Suppressor macrophage (primary cell): ENCODE measurements around the gene NOC3L.
"Not testable (repeated sequence)": the region's sequence is repeated elsewhere in the genome, so short reads cannot be mapped to it uniquely, and the experiment has no call there.

Source experiments
- DNase-seq, 4 experiments: peaks; one replicate each; pipeline ENCODE4 v3.0.0-alpha.2; 2020 to 2022

Gene NOC3L

GRCh38 chr10:94358480-94358879 lies 4.3 kb downstream of the NOC3L start:
- no peak for DNase-seq

GRCh38 chr10:94357193-94357592 lies 5.5 kb downstream of the NOC3L start:
- no peak for DNase-seq

- DNase-seq, result no peak
These were observed 6.9 kb downstream of the NOC3L start for GRCh38 chr10:94355841-94356240.

GRCh38 chr10:94353336-94353735 lies 9.4 kb downstream of the NOC3L start:
- no peak for DNase-seq

GRCh38 chr10:94351089-94351488 lies 11.7 kb downstream of the NOC3L start:
- no peak for DNase-seq

GRCh38 chr10:94350500-94350899 lies 12.2 kb downstream of the NOC3L start:
- not testable (repeated sequence) for DNase-seq

- DNase-seq, result peak in 2 of 4 experiments; percentile 6
These were observed 13.4 kb downstream of the NOC3L start for GRCh38 chr10:94349327-94349726.

DNA sequence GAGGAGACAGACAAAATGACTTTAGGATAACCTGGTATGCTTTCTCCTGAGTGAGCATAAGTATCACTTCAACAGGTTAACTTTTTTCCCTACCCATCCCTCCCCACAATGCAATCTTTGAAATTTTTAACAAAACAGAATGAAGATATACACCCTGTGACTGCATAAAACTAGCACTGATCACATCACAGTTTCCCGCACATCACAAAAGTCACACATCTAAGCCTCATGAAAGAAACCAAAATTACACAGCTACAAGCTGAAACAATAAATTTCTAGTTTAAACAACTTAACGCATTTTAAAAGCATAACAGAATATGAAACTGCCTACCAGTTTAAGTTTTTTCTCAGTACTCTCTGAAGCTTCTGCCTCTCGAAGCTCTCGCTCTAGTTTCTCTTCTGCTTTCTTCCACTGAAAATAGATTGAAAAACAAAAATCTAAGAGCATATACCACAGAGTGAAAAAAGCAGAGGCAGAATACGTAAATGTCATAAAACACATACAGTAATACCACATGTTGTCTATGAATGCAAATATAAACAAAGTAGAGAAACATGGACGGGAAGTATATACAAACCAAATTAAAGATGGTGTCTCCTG lies 18.1 kb downstream of the NOC3L start:
- DNase-seq, result peak in 1 of 4 experiments; percentile 15

DNA sequence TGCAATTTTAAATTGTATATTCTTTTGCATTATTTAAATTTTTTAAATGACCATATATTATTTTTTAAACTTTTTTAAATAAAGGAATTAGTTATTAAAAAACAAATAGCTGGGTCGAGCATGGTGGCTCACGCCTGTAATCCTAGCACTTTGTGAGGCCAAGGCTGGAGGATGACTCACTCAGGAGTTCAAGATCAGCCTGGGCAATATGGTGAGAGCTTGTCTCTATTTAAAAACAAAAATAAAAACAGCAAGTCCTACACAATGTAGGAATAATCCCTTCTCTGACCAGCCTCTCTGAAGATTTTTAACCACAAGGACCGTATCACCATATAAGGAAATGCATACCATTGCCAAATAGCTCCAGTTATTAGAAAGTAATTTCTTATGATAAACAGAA lies 19.6 kb downstream of the NOC3L start:
- no peak for DNase-seq

DNA sequence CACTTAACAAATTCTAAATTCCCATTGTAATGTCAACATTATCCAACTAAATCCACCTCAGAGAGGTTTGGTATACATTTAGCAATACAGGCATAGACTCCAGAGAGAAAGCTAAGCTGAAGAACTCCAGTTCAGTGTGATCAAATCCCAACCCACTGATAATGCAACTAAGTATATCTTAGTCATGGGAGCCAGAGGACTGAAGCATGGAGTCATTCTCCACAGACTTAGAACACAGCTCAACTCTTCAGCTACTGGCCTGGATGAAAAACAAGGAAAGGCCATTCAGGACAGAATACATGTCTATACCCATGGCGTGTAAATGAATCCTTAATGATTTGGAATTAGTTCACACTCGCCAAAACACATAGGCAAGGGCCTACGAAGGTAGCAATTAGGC lies 27.9 kb downstream of the NOC3L start:
- no peak for DNase-seq

DNA sequence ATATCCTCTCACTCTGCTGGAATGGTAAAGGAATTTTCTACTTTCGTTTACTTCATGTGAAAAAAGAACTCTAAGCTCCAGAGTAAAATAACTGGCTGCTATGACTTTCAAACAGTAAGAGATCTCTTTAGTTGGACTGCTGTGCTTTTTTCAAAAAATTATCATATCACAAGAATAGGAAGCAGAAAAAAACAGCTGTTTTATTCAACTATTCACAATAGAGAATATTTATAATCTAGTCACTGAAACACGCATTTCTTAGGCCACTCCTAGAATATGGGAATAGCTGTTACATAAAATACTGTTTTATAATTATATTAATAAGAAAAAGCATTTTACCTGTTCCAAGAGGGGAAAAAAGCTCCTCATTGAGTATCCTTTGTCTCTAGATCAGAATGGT lies 29.7 kb downstream of the NOC3L start:
- DNase-seq, result no peak

GRCh38 chr10:94328613-94329012 lies 34.1 kb downstream of the NOC3L start:
- no peak for DNase-seq

DNA sequence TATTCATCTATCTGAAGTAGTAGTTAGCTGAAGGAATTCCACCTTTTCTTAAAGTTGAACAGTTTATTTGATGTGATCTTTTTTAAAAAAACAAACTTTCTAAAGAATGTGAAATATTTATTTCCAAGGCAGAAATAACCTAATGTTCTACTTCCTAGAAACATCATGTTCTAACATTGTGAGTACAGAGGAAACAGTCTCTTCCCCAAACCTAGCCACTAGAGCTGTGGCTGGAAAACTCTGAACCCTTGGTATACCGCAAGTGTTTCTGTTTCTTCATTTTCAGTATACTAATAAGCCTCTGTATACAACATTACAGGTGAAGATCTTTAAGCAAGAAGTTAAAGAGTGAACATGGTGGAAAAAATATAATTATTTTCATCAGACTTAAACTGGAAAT lies 35.1 kb downstream of the NOC3L start:
- no peak for DNase-seq

DNA sequence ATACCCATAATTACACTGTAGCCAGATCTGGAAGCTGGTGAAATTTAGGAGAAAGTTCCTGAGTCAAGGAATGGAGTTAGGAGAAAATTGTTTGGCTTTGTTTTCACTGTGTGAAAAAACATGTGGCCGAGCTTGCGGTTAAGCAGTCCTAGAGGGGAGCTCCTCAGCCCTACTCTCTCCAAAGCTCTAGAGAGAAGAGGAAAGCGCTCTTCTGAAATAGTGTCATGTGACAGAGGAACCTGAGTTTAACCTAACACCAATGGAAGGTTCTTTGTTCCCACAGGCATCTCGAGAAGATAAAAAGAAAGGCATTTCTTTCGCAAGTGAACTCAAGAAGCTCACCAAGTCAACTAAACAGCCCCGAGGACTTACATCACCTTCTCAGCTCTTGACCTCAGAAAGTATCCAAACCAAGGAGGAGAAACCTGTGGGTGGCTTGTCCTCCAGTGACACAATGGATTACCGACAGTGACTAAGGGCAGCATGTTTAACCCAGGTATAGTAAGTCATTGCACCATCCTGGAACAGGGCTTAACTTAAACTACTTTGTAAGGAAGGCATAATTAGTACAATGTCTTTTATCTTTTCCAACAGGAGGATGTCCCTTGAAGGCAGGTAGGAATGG lies 38.0 kb downstream of the NOC3L start:
- DNase-seq, result no peak

GRCh38 chr10:94320285-94320914 lies 42.3 kb downstream of the NOC3L start:
- DNase-seq, result peak; percentile 68 to 84 (median 83)

DNA sequence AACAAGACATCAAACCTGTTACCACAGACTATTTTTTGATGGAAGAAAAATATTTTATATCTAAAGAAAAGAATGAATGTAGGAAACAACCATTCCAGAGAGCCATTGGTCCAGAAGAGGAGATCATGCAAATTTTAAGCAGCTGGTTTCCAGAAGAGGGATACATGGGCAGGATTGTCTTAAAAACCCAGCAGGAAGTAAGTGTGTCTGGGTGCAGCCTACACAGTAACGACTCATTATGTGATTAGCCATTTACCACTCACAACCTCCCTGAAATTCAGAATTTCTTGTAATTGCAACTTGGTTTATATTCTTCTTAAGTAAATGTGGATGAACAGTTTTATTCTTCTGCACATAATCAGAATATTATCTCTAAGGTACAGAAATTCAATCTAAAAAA lies 46.2 kb downstream of the NOC3L start:
- peak in 1 of 4 experiments; percentile 21 for DNase-seq

DNA sequence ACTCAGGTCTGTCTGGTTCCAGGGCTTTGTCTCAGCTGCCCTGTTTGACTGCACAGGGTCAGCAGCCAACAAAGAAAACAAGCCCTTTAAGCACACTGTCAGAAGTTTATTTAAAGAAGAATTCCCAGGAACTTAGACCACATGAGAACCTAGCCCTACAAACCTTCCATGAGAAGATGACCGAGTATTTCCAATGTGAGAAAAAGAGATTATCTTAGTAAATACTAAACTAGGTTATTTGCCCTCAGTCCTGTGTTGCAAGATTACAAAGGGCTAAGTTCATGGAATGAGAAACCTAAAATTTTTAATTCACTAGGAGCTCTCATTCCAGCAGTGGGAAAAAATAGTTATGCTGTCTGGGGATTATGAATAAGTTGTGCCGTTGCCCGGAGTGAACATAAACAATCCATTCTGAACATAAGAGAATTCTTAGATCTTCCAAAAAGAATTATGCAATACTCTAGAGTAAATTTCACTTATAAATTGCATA lies 46.7 kb downstream of the NOC3L start:
- no peak for DNase-seq

- no peak for DNase-seq
These were observed 47.7 kb downstream of the NOC3L start for GRCh38 chr10:94315024-94315451.

GRCh38 chr10:94310369-94310768 lies 52.4 kb downstream of the NOC3L start:
- DNase-seq, result no peak

DNA sequence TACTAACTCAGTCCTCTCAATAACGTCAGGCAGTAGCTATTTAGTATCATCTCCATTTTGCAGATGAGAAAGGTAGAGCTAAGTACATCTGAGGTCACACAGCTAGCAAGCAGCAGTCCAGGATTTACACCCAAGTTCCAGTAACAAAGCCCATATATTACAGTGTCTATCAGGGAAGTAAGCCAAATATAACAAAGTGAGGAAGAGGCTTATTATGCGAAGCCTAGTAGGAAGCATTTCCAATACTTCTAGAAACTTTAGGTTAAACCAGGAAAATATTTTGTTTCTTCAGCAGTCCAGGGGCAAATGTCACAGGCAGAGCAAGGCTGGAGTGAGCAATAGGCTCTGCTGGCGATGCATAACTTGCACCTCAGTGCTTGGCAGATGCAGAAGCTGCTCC lies 53.9 kb downstream of the NOC3L start:
- DNase-seq, result no peak

- DNase-seq, result no peak
These were observed 55.6 kb downstream of the NOC3L start for GRCh38 chr10:94307046-94307615.

GRCh38 chr10:94303929-94304328 lies 58.8 kb downstream of the NOC3L start:
- DNase-seq, result no peak

- no peak for DNase-seq
These were observed 62.7 kb downstream of the NOC3L start for GRCh38 chr10:94300042-94300441.

- DNase-seq, result no peak
These were observed 63.3 kb downstream of the NOC3L start for GRCh38 chr10:94299417-94299816.
